Epithelial cell of proximal tubule (primary cell): ENCODE measurements around the gene ZBTB38. TPM values are rescaled to one million over a fixed set of nuclear protein-coding genes. Genes with fewer than 3 reads are reported as not detected.

Experiments used
- DNase-seq: peaks from one replicate; pipeline ENCODE4 v3.0.0-alpha.2; 2011; ENCODE audit warnings: low read depth
- H3K4me3 ChIP-seq: 2 replicates; pipeline ENCODE4 v1.5.1; 2011; ENCODE audit warnings: low read depth, mild to moderate bottlenecking, low read length
- CTCF ChIP-seq: conservative IDR thresholded peaks from 2 replicates; pipeline ENCODE4 v1.5.1; 2012; ENCODE audit warnings: low read depth, mild to moderate bottlenecking, low read length
- total RNA-seq: library from RNA; depleted of rRNA; stranded (reverse); fragments of >200 nt; gene quantifications from 2 replicates; pipeline ENCODE4 v1.2.3, GENCODE V29; 2015

Gene ZBTB38
- total RNA-seq, 1 donor from 2014 or later, result 51.5 TPM

- H3K4me3 ChIP-seq, result no peak overlapping the region
- DNase-seq, result no peak
- no peak for TF ChIP-seq CTCF
Observed at GRCh38 chr3:141408596-141408995, 40.3 kb downstream of the ZBTB38 start.

- no peak overlapping the region for H3K4me3 ChIP-seq
- no peak for DNase-seq
- no peak for TF ChIP-seq CTCF
Observed at GRCh38 chr3:141409940-141410241, 41.6 kb downstream of the ZBTB38 start.

GRCh38 chr3:141410408-141410807 lies 42.1 kb downstream of the ZBTB38 start:
- no peak for TF ChIP-seq CTCF
- no peak for DNase-seq
- H3K4me3 ChIP-seq, result no peak overlapping the region

GRCh38 chr3:141410846-141411245 lies 42.5 kb downstream of the ZBTB38 start:
- DNase-seq, result no peak
- H3K4me3 ChIP-seq, result no peak overlapping the region
- TF ChIP-seq CTCF, result no peak

GRCh38 chr3:141411251-141411771 lies 43.0 kb downstream of the ZBTB38 start:
- H3K4me3 ChIP-seq, result no peak overlapping the region
- DNase-seq, result no peak
- TF ChIP-seq CTCF, result no peak

GRCh38 chr3:141412087-141412935 lies 44.0 kb downstream of the ZBTB38 start:
- no peak overlapping the region for H3K4me3 ChIP-seq
- no peak for TF ChIP-seq CTCF
- DNase-seq, result no peak

GRCh38 chr3:141412936-141413354 lies 44.6 kb downstream of the ZBTB38 start:
- no peak for DNase-seq
- TF ChIP-seq CTCF, result no peak
- H3K4me3 ChIP-seq, result no peak overlapping the region
